Measurements from ENCODE around the gene ZNF142. TPM values are rescaled to one million over a fixed set of nuclear protein-coding genes. Genes with fewer than 3 reads are reported as not detected.

ZNF142 gene
- total RNA-seq, 1 experiment from 2014 or later, result 35.5 TPM

DNA sequence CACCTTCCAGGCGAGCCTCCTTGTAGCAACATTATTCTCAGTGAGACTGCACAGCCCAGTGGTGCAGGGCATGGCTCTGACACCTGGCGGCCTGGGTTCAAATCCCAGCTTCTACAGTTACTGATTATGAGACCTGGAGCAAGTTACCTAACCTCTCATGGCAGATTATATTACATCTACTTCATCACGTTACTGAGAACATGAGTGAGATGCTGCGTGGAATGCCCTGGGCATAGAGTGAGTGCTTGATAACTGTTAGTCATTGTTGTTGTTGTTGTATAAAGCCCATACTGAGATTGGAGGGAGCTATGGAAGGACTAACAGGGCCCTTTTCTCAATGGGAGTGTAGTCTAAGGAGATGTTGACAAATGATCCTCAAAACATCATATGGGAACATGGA is 33.1 kb downstream of the ZNF142 start:
- no peaks in the 10 kb centered on the region for H3F3A ChIP-seq (ENCODE audit: low read length, unreplicated experiment)
- H3K36me3 ChIP-seq (ENCODE audit: low read depth, low read length), result no peaks in the 10 kb centered on the region
- no peak overlapping the region for H3K4me2 ChIP-seq (ENCODE audit: low read length)
- H3K9ac ChIP-seq (ENCODE audit: low read length), result no peak overlapping the region
- no peaks in the 10 kb centered on the region for H3K9me3 ChIP-seq (ENCODE audit: low read length)
- CTCF ChIA-PET, result interaction anchor here (0.6 kb wide), 1 partner anchor 20 kb away, joined by 3 read pairs; no protein-coding TSS in a partner anchor
- intact Hi-C loops (cut with micrococcal nuclease), result no loop called here
- no peak overlapping the region for H2AFZ ChIP-seq (ENCODE audit: low read length)
- POLR2A ChIA-PET (ENCODE audit: unreplicated experiment), result interaction anchor here (0.6 kb wide), 1 partner anchor 351 kb away, joined by 8 read pairs; no protein-coding TSS in a partner anchor
- H3K27me3 ChIP-seq (ENCODE audit: low read length), result no peaks in the 10 kb centered on the region
- no peak overlapping the region for H3K27ac ChIP-seq (ENCODE audit: low read length)
- no peak overlapping the region for H3K4me3 ChIP-seq (ENCODE audit: low read length)
- TF ChIP-seq EZH2 (IDR thresholded peaks at IDR 0.05; ENCODE audit: low read length, unreplicated experiment) (no peak), CTCF (conservative IDR thresholded peaks at IDR 0.05; ENCODE audit: low read depth, low read length) (no peak), EZH2phosphoT487 (IDR thresholded peaks at IDR 0.05; ENCODE audit: borderline replicate concordance, low read length) (no peak)
- no peaks in the 10 kb centered on the region for H3K9me2 ChIP-seq (replicated peaks; ENCODE audit: low read length)
- H3K79me2 ChIP-seq (ENCODE audit: low read length), result no peaks in the 10 kb centered on the region
- no TSS peak for BruUV-seq (replicated peaks)
- no peaks in the 10 kb centered on the region for H4K20me1 ChIP-seq (ENCODE audit: low read length)
- ATAC-seq (no peak), DNase-seq (no peak)
- peaks cover 4% of the 10 kb centered on the region for H3K4me1 ChIP-seq (ENCODE audit: insufficient read depth, low read length)

DNA sequence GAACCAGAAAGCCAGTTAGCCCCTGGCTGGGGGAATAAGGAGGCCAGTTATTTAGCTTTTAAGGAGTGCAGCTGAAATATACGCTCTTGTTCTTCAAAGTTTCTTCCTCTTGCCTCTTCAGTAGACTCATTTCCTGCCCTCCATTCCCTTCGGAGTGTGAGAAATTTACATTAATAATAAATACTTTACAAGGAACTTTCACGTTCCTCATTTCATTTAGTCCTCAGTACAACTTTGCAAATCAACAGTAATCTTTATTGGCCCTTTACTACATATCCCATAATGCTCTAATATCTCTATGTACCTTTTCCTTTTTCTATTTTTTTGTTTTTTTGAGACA is 36.1 kb downstream of the ZNF142 start:
- H3K4me3 ChIP-seq (ENCODE audit: low read length), result no peak overlapping the region
- intact Hi-C loops (cut with micrococcal nuclease), result no loop called here
- no peak for TF ChIP-seq EZH2 (IDR thresholded peaks at IDR 0.05; ENCODE audit: low read length, unreplicated experiment)
- TF ChIP-seq EZH2phosphoT487 (IDR thresholded peaks at IDR 0.05; ENCODE audit: borderline replicate concordance, low read length), result no peak
- no peak for TF ChIP-seq CTCF (conservative IDR thresholded peaks at IDR 0.05; ENCODE audit: low read depth, low read length)
- no peak overlapping the region for H3K9ac ChIP-seq (ENCODE audit: low read length)
- no peaks in the 10 kb centered on the region for H3K27me3 ChIP-seq (ENCODE audit: low read length)
- H3K4me2 ChIP-seq (ENCODE audit: low read length), result no peak overlapping the region
- CTCF ChIA-PET, result no interaction called here
- H3K27ac ChIP-seq (ENCODE audit: low read length), result no peak overlapping the region
- DNase-seq (no peak), ATAC-seq (no peak)
- no peaks in the 10 kb centered on the region for H3K36me3 ChIP-seq (ENCODE audit: low read depth, low read length)
- no peaks in the 10 kb centered on the region for H3F3A ChIP-seq (ENCODE audit: low read length, unreplicated experiment)
- H4K20me1 ChIP-seq (ENCODE audit: low read length), result no peaks in the 10 kb centered on the region
- H3K79me2 ChIP-seq (ENCODE audit: low read length), result no peaks in the 10 kb centered on the region
- no peak overlapping the region for H2AFZ ChIP-seq (ENCODE audit: low read length)
- H3K4me1 ChIP-seq (ENCODE audit: insufficient read depth, low read length), result no peaks in the 10 kb centered on the region
- BruUV-seq (replicated peaks), result no TSS peak
- POLR2A ChIA-PET (ENCODE audit: unreplicated experiment), result no interaction called here
- no peaks in the 10 kb centered on the region for H3K9me3 ChIP-seq (ENCODE audit: low read length)
- H3K9me2 ChIP-seq (replicated peaks; ENCODE audit: low read length), result no peaks in the 10 kb centered on the region

- H2AFZ ChIP-seq (ENCODE audit: low read length), result no peak overlapping the region
- no peak overlapping the region for H3K9ac ChIP-seq (ENCODE audit: low read length)
- intact Hi-C loops (cut with micrococcal nuclease), result no loop called here
- H3K79me2 ChIP-seq (ENCODE audit: low read length), result no peaks in the 10 kb centered on the region
- H3K9me2 ChIP-seq (replicated peaks; ENCODE audit: low read length), result no peaks in the 10 kb centered on the region
- TF ChIP-seq EZH2phosphoT487 (IDR thresholded peaks at IDR 0.05; ENCODE audit: borderline replicate concordance, low read length) (no peak), CTCF (conservative IDR thresholded peaks at IDR 0.05; ENCODE audit: low read depth, low read length) (no peak), EZH2 (IDR thresholded peaks at IDR 0.05; ENCODE audit: low read length, unreplicated experiment) (no peak)
- DNase-seq (no peak), ATAC-seq (no peak)
- ChIA-PET CTCF (no interaction called here), POLR2A (ENCODE audit: unreplicated experiment) (no interaction called here)
- H3F3A ChIP-seq (ENCODE audit: low read length, unreplicated experiment), result no peaks in the 10 kb centered on the region
- no TSS peak for BruUV-seq (replicated peaks)
- H3K4me1 ChIP-seq (ENCODE audit: insufficient read depth, low read length), result no peaks in the 10 kb centered on the region
- H4K20me1 ChIP-seq (ENCODE audit: low read length), result no peaks in the 10 kb centered on the region
- H3K4me3 ChIP-seq (ENCODE audit: low read length), result no peak overlapping the region
- no peaks in the 10 kb centered on the region for H3K27me3 ChIP-seq (ENCODE audit: low read length)
- H3K4me2 ChIP-seq (ENCODE audit: low read length), result no peak overlapping the region
- H3K36me3 ChIP-seq (ENCODE audit: low read depth, low read length), result no peaks in the 10 kb centered on the region
- H3K27ac ChIP-seq (ENCODE audit: low read length), result no peak overlapping the region
- H3K9me3 ChIP-seq (ENCODE audit: low read length), result no peaks in the 10 kb centered on the region
Observed at GRCh38 chr2:218622606-218623365, 36.6 kb downstream of the ZNF142 start.
